LNCAP (cell line): Measurements from ENCODE around the gene PLIN4.

Source experiments
- TF ChIP-seq, protein P1 (sequence below): fragments of 450-650 bp; IDR thresholded peaks from 2 replicates; pipeline ENCODE4 v1.5.1; 2017; ENCODE audit warnings: mild to moderate bottlenecking

Gene PLIN4

DNA sequence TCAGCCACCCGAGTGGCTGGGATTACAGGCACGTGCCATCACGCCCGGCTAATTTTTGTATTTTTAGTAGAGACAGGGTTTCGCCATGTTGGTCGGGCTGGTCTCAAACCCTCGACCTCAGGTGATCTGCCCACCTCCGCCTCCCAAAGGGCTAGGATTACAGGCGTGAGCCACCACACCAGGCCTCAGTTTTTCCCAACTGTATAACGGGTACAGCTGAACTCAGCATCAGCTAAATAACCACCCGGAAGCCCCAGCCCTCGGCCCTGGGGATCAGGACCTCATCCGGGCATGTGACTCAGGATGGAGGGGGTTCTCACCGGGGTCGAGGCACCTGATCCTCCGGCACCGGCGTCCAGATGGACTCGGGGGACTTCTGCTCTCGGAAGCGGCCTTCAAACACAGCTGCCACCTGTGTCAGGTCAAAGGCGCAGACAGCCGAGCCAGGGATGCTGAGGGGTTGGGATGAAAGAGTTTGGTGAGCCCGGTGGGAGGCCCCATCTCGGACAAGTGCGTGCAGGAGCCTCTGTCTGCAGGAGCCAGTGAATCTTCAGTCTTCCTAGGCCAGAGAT lies 32.3 kb upstream of the PLIN4 start:
- TF ChIP-seq, protein P1, sequence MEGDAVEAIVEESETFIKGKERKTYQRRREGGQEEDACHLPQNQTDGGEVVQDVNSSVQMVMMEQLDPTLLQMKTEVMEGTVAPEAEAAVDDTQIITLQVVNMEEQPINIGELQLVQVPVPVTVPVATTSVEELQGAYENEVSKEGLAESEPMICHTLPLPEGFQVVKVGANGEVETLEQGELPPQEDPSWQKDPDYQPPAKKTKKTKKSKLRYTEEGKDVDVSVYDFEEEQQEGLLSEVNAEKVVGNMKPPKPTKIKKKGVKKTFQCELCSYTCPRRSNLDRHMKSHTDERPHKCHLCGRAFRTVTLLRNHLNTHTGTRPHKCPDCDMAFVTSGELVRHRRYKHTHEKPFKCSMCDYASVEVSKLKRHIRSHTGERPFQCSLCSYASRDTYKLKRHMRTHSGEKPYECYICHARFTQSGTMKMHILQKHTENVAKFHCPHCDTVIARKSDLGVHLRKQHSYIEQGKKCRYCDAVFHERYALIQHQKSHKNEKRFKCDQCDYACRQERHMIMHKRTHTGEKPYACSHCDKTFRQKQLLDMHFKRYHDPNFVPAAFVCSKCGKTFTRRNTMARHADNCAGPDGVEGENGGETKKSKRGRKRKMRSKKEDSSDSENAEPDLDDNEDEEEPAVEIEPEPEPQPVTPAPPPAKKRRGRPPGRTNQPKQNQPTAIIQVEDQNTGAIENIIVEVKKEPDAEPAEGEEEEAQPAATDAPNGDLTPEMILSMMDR, result no peak

DNA sequence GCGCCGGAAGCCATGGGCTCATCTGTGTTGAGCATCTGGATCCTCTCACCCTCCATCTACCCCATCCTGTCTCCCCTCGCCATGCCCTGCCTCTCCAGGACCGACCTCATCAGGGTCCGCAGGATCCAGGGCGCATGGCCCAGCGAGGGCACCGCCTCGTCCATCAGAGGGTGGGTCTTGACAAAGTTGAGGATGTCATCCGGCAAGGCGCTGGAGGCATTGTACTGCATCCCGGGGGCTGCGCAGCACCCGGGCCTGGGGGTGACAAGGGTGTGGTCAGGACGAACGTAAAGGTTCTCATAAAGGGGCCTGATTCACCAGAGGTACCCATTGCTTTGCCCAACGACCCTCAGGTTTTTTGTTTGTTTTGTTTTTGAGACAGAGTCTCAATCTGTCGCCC lies 31.7 kb upstream of the PLIN4 start:
- TF ChIP-seq, protein P1, result no peak

DNA sequence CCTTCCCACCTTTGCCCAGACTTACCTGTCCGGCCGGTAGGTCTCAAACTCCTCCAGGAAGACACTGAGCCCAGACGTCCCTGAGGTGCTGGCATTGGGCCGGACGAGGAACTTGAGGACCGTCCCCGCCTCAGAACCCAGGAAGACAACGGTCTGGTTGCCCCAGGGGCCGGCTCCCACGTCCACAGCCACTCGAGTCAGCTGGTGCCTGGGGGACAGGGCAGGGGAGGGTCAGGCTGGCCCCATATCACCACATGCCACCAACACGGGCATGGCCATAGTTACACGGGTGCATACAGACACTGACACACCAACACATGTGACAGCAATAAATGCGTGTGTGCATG lies 29.9 kb upstream of the PLIN4 start:
- TF ChIP-seq, protein P1, result no peak

DNA sequence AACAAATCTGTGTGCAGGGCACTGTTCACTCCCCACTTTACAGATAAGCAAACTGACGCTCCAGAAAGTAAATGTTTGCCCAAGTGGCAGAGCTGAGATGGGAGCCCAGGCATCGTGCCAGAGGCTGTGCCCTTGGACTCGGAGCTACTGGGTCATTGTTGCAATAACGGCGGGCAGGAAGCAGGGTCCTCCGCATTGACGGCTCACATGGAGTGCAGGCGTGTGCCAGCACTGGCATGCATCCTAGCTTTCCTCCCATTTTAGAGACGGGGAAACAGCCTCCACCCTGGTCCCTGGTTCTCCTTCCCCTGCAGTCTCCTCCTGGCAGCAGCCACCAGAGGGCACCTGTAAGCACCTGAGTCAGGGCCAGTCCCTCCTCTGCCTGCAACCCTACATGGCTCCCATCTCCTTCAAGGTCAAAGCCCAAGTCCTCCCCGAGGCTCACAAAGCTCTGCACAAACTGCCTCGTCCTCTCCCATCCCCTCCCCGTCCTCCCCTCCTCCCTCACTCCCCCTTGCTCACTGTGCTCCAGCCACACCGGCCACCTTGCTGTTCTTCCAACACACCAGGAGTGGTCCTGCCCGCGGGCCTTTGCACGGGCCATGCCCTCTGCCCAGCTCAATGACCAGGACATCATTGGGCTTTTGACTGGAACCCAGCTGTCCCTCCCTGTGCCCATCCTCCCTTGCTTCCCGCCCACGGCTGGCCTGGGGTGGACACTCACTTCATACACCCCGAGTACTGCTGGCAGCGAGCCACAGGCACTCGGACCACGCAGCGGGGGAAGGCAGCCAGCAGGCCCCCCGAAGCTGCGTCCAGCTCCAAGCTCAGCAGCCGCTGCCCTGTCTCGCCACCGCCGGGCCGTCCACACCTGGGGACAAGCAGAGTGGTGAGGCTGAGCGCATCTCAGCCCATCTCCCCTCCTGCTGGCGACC lies 29.3 kb upstream of the PLIN4 start:
- TF ChIP-seq, protein P1, result peak; percentile 52; the same call in 1 of the 2 replicates

DNA sequence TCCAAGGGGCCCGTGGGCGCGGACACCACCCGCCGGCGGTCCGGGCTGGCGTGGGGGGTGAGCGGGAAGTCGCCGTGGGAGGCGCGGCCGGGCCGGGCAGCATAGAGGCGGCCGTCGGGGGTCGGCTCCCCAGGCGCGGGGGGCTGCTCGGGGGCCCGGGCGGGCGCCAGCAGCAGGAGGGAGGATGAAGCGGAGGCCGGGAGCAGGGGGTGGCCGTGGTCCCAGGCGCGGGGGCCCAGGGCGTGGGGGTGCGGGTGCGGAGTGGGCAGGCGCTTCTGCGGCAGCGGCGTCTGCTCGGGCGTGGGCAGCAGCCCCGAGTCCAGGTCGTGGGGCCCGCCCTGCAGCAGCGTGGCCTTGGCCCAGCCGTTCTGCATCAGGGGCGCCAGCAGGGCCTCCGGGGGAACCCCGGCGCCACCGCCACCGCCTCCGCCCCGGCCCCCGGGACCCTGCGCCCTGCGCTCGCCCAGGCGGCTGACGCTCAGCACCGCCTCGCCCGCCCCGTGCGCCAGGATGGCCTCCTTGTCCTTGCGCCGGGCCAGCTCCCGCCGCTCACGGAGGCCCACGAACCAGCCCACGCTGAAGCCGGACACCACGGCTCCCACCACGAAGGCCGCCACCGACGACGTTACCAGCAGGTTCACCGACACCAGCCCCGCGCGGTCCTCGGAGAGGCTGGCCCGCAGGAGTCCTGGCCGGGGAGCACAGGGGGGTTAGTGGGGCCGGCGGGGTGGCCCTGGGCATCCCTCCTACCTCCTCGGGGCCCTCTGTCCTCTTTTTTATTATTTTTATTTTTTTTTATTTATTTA lies 25.8 kb upstream of the PLIN4 start:
- TF ChIP-seq, protein P1, result no peak

DNA sequence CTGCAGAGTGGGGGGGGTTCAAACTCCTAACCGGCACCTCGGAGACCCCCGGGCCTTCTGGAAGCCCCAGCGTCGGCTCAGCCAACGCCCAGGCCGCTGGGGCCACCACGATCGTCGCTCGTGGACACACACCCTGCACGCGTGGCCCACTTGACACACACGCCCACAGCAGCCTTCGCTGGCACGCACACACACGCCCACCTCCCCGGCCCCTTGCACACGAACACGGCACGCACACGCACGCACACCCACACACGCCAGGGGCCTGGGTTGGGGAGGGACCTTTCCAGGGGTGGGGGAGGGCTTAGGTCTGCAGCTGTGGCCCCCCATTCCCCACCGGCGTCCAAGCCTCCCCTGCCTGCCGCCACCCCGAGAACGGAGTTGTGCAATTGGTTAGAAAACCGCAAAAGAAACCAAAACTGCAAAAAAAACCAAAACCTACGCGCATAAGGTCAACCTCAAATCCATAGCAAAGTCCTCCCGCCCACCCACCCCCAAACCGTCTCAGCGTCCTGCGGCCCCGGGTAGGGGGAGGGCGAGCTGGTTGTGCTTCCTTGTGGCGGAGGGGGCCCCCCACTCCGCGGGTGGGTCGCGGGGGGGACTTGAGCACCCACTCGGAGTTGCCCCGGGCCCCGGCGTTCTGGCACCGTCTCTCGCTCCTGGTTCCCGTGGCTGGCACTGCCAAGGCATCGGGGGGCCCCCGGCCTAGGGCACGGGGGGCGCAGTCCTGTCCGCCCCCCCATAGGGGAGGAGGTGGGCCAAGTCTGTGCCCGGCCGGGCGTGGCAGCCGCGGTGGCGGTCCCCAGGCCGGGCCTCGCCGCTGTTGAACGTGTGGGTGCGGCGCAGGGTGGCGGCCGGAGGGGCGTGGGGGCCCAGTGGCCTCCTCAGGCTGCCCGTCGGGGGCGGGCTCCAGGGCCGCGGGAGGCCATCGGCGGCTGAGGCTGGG lies 24.9 kb upstream of the PLIN4 start:
- TF ChIP-seq, protein P1, result no peak
